ENCODE measurements around the gene NLRP11.
"Not testable (repeated sequence)": the region's sequence is repeated elsewhere in the genome, so short reads cannot be mapped to it uniquely, and the experiment has no call there.

Gene NLRP11

GRCh38 chr19:55777528-55777927, 54.3 kb downstream of the NLRP11 start:
- DNase-seq: no peak

GRCh38 chr19:55769632-55770031, 62.2 kb downstream of the NLRP11 start:
- not testable (repeated sequence) for DNase-seq

GRCh38 chr19:55768818-55769217, 63.0 kb downstream of the NLRP11 start, which contains the start of gene RFPL4AL1:
Gene RFPL4AL1, plus strand, starts transcription at chr19:55769118. Its CDS starts 2,687 bp downstream, at chr19:55771805.
- not testable (repeated sequence) for DNase-seq

GRCh38 chr19:55766466-55766865, 65.3 kb downstream of the NLRP11 start:
- no peak for DNase-seq

- not testable (repeated sequence) for DNase-seq
Observed at GRCh38 chr19:55758797-55759196, 73.0 kb downstream of the NLRP11 start, which contains the start of gene RFPL4A. Gene RFPL4A, plus strand, starts transcription at chr19:55759097. Its CDS starts 2,704 bp downstream, at chr19:55761801.

- not testable (repeated sequence) for DNase-seq
Observed at GRCh38 chr19:55756808-55757207, 75.0 kb downstream of the NLRP11 start.

GRCh38 chr19:55753401-55753800, 78.4 kb downstream of the NLRP11 start:
- DNase-seq: no peak

- no peak for DNase-seq
Observed at GRCh38 chr19:55750715-55751114, 81.1 kb downstream of the NLRP11 start.

GRCh38 chr19:55738302-55738701, 93.5 kb downstream of the NLRP11 start, which contains the start of gene NLRP9:
Gene NLRP9, minus strand, starts transcription at chr19:55738402. Its CDS starts 28 bp downstream, at chr19:55738374.
- DNase-seq: no peak

Measured in NK-92 treated with Interleukin-12 subunit alpha and Interleukin-12 subunit beta, amount 100 ng/mL, for 24 hours (cell line).